ENCODE results near the gene TMED8.

Gene TMED8

DNA sequence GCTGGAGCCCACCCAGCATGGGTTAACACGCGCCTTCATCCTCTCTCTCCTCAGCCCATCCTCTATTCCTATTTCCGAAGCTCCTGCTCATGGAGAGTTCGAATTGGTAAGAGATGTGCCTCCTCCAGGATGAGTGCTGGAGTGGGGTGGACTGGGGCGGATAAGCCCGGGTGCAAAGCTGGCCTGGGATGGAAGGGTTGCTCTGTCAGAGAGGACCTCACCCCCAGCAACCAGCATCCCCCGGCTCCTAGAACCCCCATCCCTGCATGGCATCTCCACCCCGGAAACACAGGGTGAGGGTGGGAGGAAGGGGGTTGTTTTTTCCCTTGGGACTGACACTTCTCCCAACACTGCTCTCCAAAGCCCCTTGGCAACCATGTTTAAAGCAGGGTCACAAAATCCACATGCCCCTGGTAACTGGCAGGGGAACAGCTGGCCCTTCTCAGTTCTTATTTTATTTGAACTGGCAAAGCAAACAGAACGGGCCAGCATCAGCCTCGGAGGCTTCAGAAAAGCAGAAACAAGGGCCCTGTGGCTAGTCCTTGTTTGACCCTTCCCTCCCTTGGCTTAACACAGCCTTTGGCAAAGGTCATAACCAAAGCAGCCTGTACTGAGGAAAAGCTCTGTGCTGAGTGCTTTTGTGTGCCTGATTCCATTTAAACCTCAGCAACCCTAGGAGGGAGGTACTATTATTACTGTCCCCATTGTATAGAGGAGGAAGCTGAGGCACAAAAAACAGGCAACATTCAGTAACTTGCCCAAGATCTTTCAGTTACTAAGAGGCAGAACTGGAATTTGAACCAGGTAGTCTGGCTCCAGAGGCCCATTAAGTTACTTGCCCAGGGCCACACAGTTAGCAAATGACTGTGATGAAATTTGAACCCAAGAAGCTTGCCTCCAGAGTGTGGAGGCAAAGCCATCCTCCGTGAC is 51.8 kb downstream of the TMED8 start:
- H4K8ac ChIP-seq (ENCODE audit: low read depth, low read length), result no peak overlapping the region
- no peak for DNase-seq

DNA sequence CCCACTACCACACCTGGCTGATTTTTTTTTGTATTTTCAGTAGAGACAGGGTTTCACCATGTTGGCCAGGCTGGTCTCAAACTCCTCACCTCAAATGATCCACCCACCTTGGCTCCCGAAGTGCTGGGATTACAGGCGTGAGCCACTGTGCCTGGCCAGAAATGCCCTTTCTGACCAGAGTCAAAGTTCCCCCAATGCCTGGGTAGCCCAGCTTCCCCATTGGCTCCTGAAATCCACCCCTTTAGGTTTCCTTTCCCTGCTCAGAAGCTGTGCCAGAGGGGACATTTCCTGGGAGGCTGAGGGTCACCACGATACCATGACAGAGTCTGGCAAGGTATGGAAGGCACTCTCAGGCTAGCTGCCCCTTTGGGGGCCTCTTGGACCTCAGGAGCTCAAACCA is 52.6 kb downstream of the TMED8 start:
- Histone ChIP-seq H4K8ac (ENCODE audit: low read depth, low read length) (no peak overlapping the region), H3K14ac (ENCODE audit: low read length) (no peak overlapping the region), H3K79me2 (ENCODE audit: control insufficient read depth, insufficient read depth, low read length, poor library complexity) (peaks cover 5% of the 10 kb centered on the region), H3K79me1 (ENCODE audit: low read length) (peaks cover 8% of the 10 kb centered on the region), H3K36me3 (ENCODE audit: control insufficient read depth in 1 of 2, insufficient read depth in 2 of 2, low read length in 2 of 2) (peaks cover 0 to 2% of the 10 kb centered on the region in 2 experiments), H3K4ac (ENCODE audit: low read depth, low read length) (no peak overlapping the region), H3K4me1 (ENCODE audit: control insufficient read depth in 1 of 2, insufficient read depth in 2 of 2, low read length in 2 of 2) (peaks cover 3 to 17% of the 10 kb centered on the region in 2 experiments), H3K9me3 (ENCODE audit: insufficient read depth, low read depth, low read length) (no peaks in the 10 kb centered on the region), H3K9ac (ENCODE audit: low read length) (no peak overlapping the region), H3K27me3 (ENCODE audit: insufficient read depth, low read length) (no peaks in the 10 kb centered on the region), H4K12ac (ENCODE audit: low read depth, low read length) (no peak overlapping the region), H2AK5ac (ENCODE audit: low read length) (no peak overlapping the region), H2BK12ac (ENCODE audit: low read length) (no peak overlapping the region), H3K23ac (ENCODE audit: low read length) (no peak overlapping the region), H3K4me2 (ENCODE audit: low read length) (no peak overlapping the region), H4K91ac (ENCODE audit: low read depth, low read length) (no peak overlapping the region), H3K4me3 (ENCODE audit: low read depth, low read length) (no peak overlapping the region), H2BK5ac (ENCODE audit: low read depth, low read length, poor library complexity) (no peak overlapping the region), H3K18ac (ENCODE audit: low read length) (no peak overlapping the region), H2BK120ac (ENCODE audit: insufficient read depth, low read length, poor library complexity) (no peak overlapping the region), H2AFZ (ENCODE audit: insufficient read depth, low read length, poor library complexity) (no peak overlapping the region), H3K27ac (ENCODE audit: low read depth, low read length) (no peak overlapping the region)
- WGBS (ENCODE audit: extremely low coverage, insufficient coverage, insufficient read length), result no CpG with 5 or more reads among the region's 3 CpGs
- no peak for DNase-seq

More for the DNA sequence above, 51.8 kb downstream of the TMED8 start:
- no peak overlapping the region for H3K14ac ChIP-seq (ENCODE audit: low read length)
- H2BK5ac ChIP-seq (ENCODE audit: low read depth, low read length, poor library complexity), result no peak overlapping the region
- H3K27me3 ChIP-seq (ENCODE audit: insufficient read depth, low read length), result no peaks in the 10 kb centered on the region
- H2BK120ac ChIP-seq (ENCODE audit: insufficient read depth, low read length, poor library complexity), result no peak overlapping the region
- H3K4me3 ChIP-seq (ENCODE audit: low read depth, low read length), result no peak overlapping the region
- no peak overlapping the region for H4K91ac ChIP-seq (ENCODE audit: low read depth, low read length)
- peaks cover 0 to 2% of the 10 kb centered on the region in 2 experiments for H3K36me3 ChIP-seq (ENCODE audit: control insufficient read depth in 1 of 2, insufficient read depth in 2 of 2, low read length in 2 of 2)
- no peak overlapping the region for H4K12ac ChIP-seq (ENCODE audit: low read depth, low read length)
- no peak overlapping the region for H3K4me2 ChIP-seq (ENCODE audit: low read length)
- H3K4me1 ChIP-seq (ENCODE audit: control insufficient read depth in 1 of 2, insufficient read depth in 2 of 2, low read length in 2 of 2), result peaks cover 3 to 17% of the 10 kb centered on the region in 2 experiments
- no peak overlapping the region for H2BK12ac ChIP-seq (ENCODE audit: low read length)
- H2AFZ ChIP-seq (ENCODE audit: insufficient read depth, low read length, poor library complexity), result no peak overlapping the region
- H3K9me3 ChIP-seq (ENCODE audit: insufficient read depth, low read depth, low read length), result no peaks in the 10 kb centered on the region
- no peak overlapping the region for H3K4ac ChIP-seq (ENCODE audit: low read depth, low read length)
- no peak overlapping the region for H3K23ac ChIP-seq (ENCODE audit: low read length)
- H3K9ac ChIP-seq (ENCODE audit: low read length), result no peak overlapping the region
- no peak overlapping the region for H2AK5ac ChIP-seq (ENCODE audit: low read length)
- WGBS (ENCODE audit: extremely low coverage, insufficient coverage, insufficient read length), result no CpG with 5 or more reads among the region's 11 CpGs
- H3K79me1 ChIP-seq (ENCODE audit: low read length), result peaks cover 8% of the 10 kb centered on the region
- no peak overlapping the region for H3K18ac ChIP-seq (ENCODE audit: low read length)
- no peak overlapping the region for H3K27ac ChIP-seq (ENCODE audit: low read depth, low read length)
- peaks cover 5% of the 10 kb centered on the region for H3K79me2 ChIP-seq (ENCODE audit: control insufficient read depth, insufficient read depth, low read length, poor library complexity)

DNA sequence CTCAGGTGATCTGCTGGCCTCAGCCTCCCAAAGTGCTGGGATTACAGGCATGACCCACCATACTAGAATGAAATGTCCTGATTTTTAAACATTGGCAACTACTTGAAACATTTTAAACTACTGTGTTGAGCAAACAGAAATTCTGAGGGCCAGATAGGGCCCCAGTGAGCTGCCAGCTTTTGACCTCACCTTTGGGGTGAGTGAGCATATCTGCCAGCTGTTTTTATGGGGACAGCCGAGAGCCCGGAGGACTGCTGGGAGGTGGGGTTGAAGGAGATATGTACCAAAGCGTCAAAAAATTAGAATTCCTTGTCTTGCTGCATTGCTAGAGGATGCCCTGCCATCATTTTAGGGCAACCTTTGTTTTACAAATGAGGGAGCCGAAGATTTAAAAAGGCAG is 53.3 kb downstream of the TMED8 start:
- no peak overlapping the region for H3K4ac ChIP-seq (ENCODE audit: low read depth, low read length)
- H2BK5ac ChIP-seq (ENCODE audit: low read depth, low read length, poor library complexity), result no peak overlapping the region
- H3K23ac ChIP-seq (ENCODE audit: low read length), result no peak overlapping the region
- H3K9ac ChIP-seq (ENCODE audit: low read length), result no peak overlapping the region
- no peak overlapping the region for H4K8ac ChIP-seq (ENCODE audit: low read depth, low read length)
- H4K12ac ChIP-seq (ENCODE audit: low read depth, low read length), result no peak overlapping the region
- no peaks in the 10 kb centered on the region for H3K9me3 ChIP-seq (ENCODE audit: insufficient read depth, low read depth, low read length)
- H3K18ac ChIP-seq (ENCODE audit: low read length), result no peak overlapping the region
- H3K14ac ChIP-seq (ENCODE audit: low read length), result no peak overlapping the region
- DNase-seq, result no peak
- H3K4me2 ChIP-seq (ENCODE audit: low read length), result no peak overlapping the region
- no peak overlapping the region for H2BK120ac ChIP-seq (ENCODE audit: insufficient read depth, low read length, poor library complexity)
- no peak overlapping the region for H2AFZ ChIP-seq (ENCODE audit: insufficient read depth, low read length, poor library complexity)
- H4K91ac ChIP-seq (ENCODE audit: low read depth, low read length), result no peak overlapping the region
- peaks cover 5% of the 10 kb centered on the region for H3K79me2 ChIP-seq (ENCODE audit: control insufficient read depth, insufficient read depth, low read length, poor library complexity)
- H2AK5ac ChIP-seq (ENCODE audit: low read length), result no peak overlapping the region
- no peak overlapping the region for H3K4me3 ChIP-seq (ENCODE audit: low read depth, low read length)
- H2BK12ac ChIP-seq (ENCODE audit: low read length), result no peak overlapping the region
- peaks cover 3 to 17% of the 10 kb centered on the region in 2 experiments for H3K4me1 ChIP-seq (ENCODE audit: control insufficient read depth in 1 of 2, insufficient read depth in 2 of 2, low read length in 2 of 2)
- no peak overlapping the region for H3K27ac ChIP-seq (ENCODE audit: low read depth, low read length)
- peaks cover 0 to 2% of the 10 kb centered on the region in 2 experiments for H3K36me3 ChIP-seq (ENCODE audit: control insufficient read depth in 1 of 2, insufficient read depth in 2 of 2, low read length in 2 of 2)
- peaks cover 8% of the 10 kb centered on the region for H3K79me1 ChIP-seq (ENCODE audit: low read length)
- WGBS (ENCODE audit: extremely low coverage, insufficient coverage, insufficient read length), result no CpG with 5 or more reads among the region's 4 CpGs
- no peaks in the 10 kb centered on the region for H3K27me3 ChIP-seq (ENCODE audit: insufficient read depth, low read length)

GRCh38 chr14:77322951-77323350 is 53.9 kb downstream of the TMED8 start:
- H3K4ac ChIP-seq (ENCODE audit: low read depth, low read length), result no peak overlapping the region
- no peak overlapping the region for H3K4me2 ChIP-seq (ENCODE audit: low read length)
- H2AK5ac ChIP-seq (ENCODE audit: low read length), result no peak overlapping the region
- H3K23ac ChIP-seq (ENCODE audit: low read length), result no peak overlapping the region
- H3K14ac ChIP-seq (ENCODE audit: low read length), result no peak overlapping the region
- H3K18ac ChIP-seq (ENCODE audit: low read length), result no peak overlapping the region
- H4K12ac ChIP-seq (ENCODE audit: low read depth, low read length), result no peak overlapping the region
- no peak overlapping the region for H4K8ac ChIP-seq (ENCODE audit: low read depth, low read length)
- H3K79me2 ChIP-seq (ENCODE audit: control insufficient read depth, insufficient read depth, low read length, poor library complexity), result peaks cover 5% of the 10 kb centered on the region
- no CpG with 5 or more reads among the region's 5 CpGs for WGBS (ENCODE audit: extremely low coverage, insufficient coverage, insufficient read length)
- no peak overlapping the region for H4K91ac ChIP-seq (ENCODE audit: low read depth, low read length)
- peaks cover 8% of the 10 kb centered on the region for H3K79me1 ChIP-seq (ENCODE audit: low read length)
- no peak overlapping the region for H3K27ac ChIP-seq (ENCODE audit: low read depth, low read length)
- no peak overlapping the region for H2BK120ac ChIP-seq (ENCODE audit: insufficient read depth, low read length, poor library complexity)
- no peaks in the 10 kb centered on the region for H3K27me3 ChIP-seq (ENCODE audit: insufficient read depth, low read length)
- no peaks in the 10 kb centered on the region for H3K9me3 ChIP-seq (ENCODE audit: insufficient read depth, low read depth, low read length)
- peaks cover 0 to 2% of the 10 kb centered on the region in 2 experiments for H3K36me3 ChIP-seq (ENCODE audit: control insufficient read depth in 1 of 2, insufficient read depth in 2 of 2, low read length in 2 of 2)
- no peak overlapping the region for H3K4me3 ChIP-seq (ENCODE audit: low read depth, low read length)
- H2BK5ac ChIP-seq (ENCODE audit: low read depth, low read length, poor library complexity), result no peak overlapping the region
- no peak for DNase-seq
- H3K9ac ChIP-seq (ENCODE audit: low read length), result no peak overlapping the region
- H2AFZ ChIP-seq (ENCODE audit: insufficient read depth, low read length, poor library complexity), result no peak overlapping the region
- peaks cover 3 to 17% of the 10 kb centered on the region in 2 experiments for H3K4me1 ChIP-seq (ENCODE audit: control insufficient read depth in 1 of 2, insufficient read depth in 2 of 2, low read length in 2 of 2)
- H2BK12ac ChIP-seq (ENCODE audit: low read length), result no peak overlapping the region

Data from trophoblast cell (in vitro differentiated cells and primary cell).